BE2C (cell line): ENCODE measurements around the gene RAPSN.

Source experiments
- DNase-seq: peaks from one replicate; pipeline ENCODE4 v3.0.0-alpha.2; 2020
- H3K27me3 ChIP-seq: fragments of 250-450 bp; sonication (Bioruptor Pico); 2 replicates; pipeline ENCODE4 v1.5.1; 2020; ENCODE audit warnings: mild to moderate bottlenecking
- H3K36me3 ChIP-seq: fragments of 250-450 bp; sonication (Bioruptor Pico); 2 replicates; pipeline ENCODE4 v1.5.1; 2020; ENCODE audit warnings: mild to moderate bottlenecking
- H3K4me1 ChIP-seq: fragments of 250-450 bp; sonication (Bioruptor Pico); 2 replicates; pipeline ENCODE4 v1.5.1; 2020
- H3K4me3 ChIP-seq: 2 replicates; pipeline ENCODE4 v1.5.1; 2011; ENCODE audit warnings: low read depth, low read length
- H3K9me3 ChIP-seq: fragments of 250-450 bp; sonication (Bioruptor Pico); 2 replicates; pipeline ENCODE4 v1.5.1; 2020
- CTCF ChIP-seq: IDR thresholded peaks from 2 replicates; pipeline ENCODE4 v1.5.1; 2012; ENCODE audit warnings: mild to moderate bottlenecking, low read depth, low read length

RAPSN gene

GRCh38 chr11:47426062-47426956 is 22.6 kb downstream of the RAPSN start, which contains the start of gene PSMC3:
PSMC3 (minus strand) TSS chr11:47426439; CDS start chr11:47426279, 160 bp downstream.
- H3K9me3 ChIP-seq: no peaks in the 10 kb centered on the region
- peak within 1 kb of the TSS; percentile 88 for H3K4me3 ChIP-seq
- no peaks in the 10 kb centered on the region for H3K27me3 ChIP-seq
- peaks cover 26% of the 10 kb centered on the region for H3K36me3 ChIP-seq
- no peaks in the 10 kb centered on the region for H3K4me1 ChIP-seq
- TF ChIP-seq CTCF: no peak
- DNase-seq: peak; percentile 96

GRCh38 chr11:47425611-47426010 is 23.3 kb downstream of the RAPSN start:
- no peak for TF ChIP-seq CTCF
- H3K9me3 ChIP-seq: no peaks in the 10 kb centered on the region
- H3K36me3 ChIP-seq: peaks cover 29% of the 10 kb centered on the region
- no peak for DNase-seq
- H3K27me3 ChIP-seq: no peaks in the 10 kb centered on the region
- H3K4me3 ChIP-seq: peak overlapping the region; percentile 88
- H3K4me1 ChIP-seq: no peaks in the 10 kb centered on the region

- no peaks in the 10 kb centered on the region for H3K27me3 ChIP-seq
Observed at GRCh38 chr11:47418454-47419259, 30.3 kb downstream of the RAPSN start.

GRCh38 chr11:47417712-47418111 is 31.2 kb downstream of the RAPSN start:
- H3K9me3 ChIP-seq: no peaks in the 10 kb centered on the region
- H3K4me3 ChIP-seq: no peak overlapping the region
- TF ChIP-seq CTCF: no peak
- DNase-seq: no peak
- H3K27me3 ChIP-seq: no peaks in the 10 kb centered on the region
- peaks cover 35% of the 10 kb centered on the region for H3K36me3 ChIP-seq
- H3K4me1 ChIP-seq: no peaks in the 10 kb centered on the region

More at GRCh38 chr11:47418454-47419259, 30.3 kb downstream of the RAPSN start:
- Histone ChIP-seq H3K4me3 (no peak overlapping the region), H3K4me1 (no peaks in the 10 kb centered on the region), H3K9me3 (no peaks in the 10 kb centered on the region), H3K36me3 (peaks cover 39% of the 10 kb centered on the region)
- no peak for DNase-seq
- no peak for TF ChIP-seq CTCF

- Histone ChIP-seq H3K27me3 (no peaks in the 10 kb centered on the region), H3K4me3 (no peak overlapping the region), H3K4me1 (no peaks in the 10 kb centered on the region), H3K36me3 (peaks cover 31% of the 10 kb centered on the region), H3K9me3 (no peaks in the 10 kb centered on the region)
- no peak for TF ChIP-seq CTCF
- DNase-seq: no peak
Observed at GRCh38 chr11:47415949-47416472, 32.9 kb downstream of the RAPSN start.
